Measurements from ENCODE around the gene CORO2B. TPM values are rescaled to one million over a fixed set of nuclear protein-coding genes. Genes with fewer than 3 reads are reported as not detected.

Gene CORO2B
- total and polyA plus RNA-seq, 9 of the 15 experiments (the other 6 are each of a cell fraction or from before 2014, with no cell fraction given) = not detected

- intact Hi-C loops (cut with micrococcal nuclease) (loop anchor here (1.0 to 10.0 kb wide), 3 partner anchors 120 to 321 kb away; no protein-coding TSS in a partner anchor), in situ Hi-C loops (cut with MboI) (loop anchor here (5.0 kb wide), 1 partner anchor 118 kb away; no protein-coding TSS in a partner anchor)
- H3K9me1 ChIP-seq (ENCODE audit: control insufficient read depth, insufficient read depth, low read length) = no peaks in the 10 kb centered on the region
- CTCF ChIA-PET (ENCODE audit: low intra/inter-chr PET ratio) = interaction anchor here (0.9 to 2.1 kb wide), 5 partner anchors 97 to 671 kb away, joined by 3 to 14 read pairs (median 5); no protein-coding TSS in a partner anchor
- no peak overlapping the region for H2AFZ ChIP-seq (ENCODE audit: low read depth, low read length)
- H3K9me3 ChIP-seq (replicated peaks; ENCODE audit: control insufficient read depth, insufficient read depth, low read depth, low read length) = no peaks in the 10 kb centered on the region
- BruUV-seq (replicated peaks) = no TSS peak
- no peak overlapping the region for H3K9ac ChIP-seq (ENCODE audit: insufficient read depth in 1 of 2, low read depth in 2 of 2, low read length in 2 of 2)
- no peak overlapping the region for H3K27ac ChIP-seq (ENCODE audit: extremely low read depth, low read depth, low read length)
- H3K79me2 ChIP-seq (ENCODE audit: control insufficient read depth, insufficient read depth, low read length) = no peaks in the 10 kb centered on the region
- H3K4me2 ChIP-seq (ENCODE audit: insufficient read depth, low read length) = no peak overlapping the region
- peaks cover 3 to 21% of the 10 kb centered on the region in 2 experiments; a peak in 2 of 5 replicates for H3K27me3 ChIP-seq (ENCODE audit: control insufficient read depth in 2 of 2, insufficient read depth in 2 of 2, low read length in 2 of 2)
- H4K20me1 ChIP-seq (replicated peaks; ENCODE audit: control insufficient read depth, insufficient read depth, low read length) = peaks cover 17% of the 10 kb centered on the region
- DNase-seq (ENCODE audit: extremely low read depth in 1 of 4, low spot score in 3 of 4) (peak; percentile 66 to 77 (median 74)), ATAC-seq (peak; percentile 84), FAIRE-seq (peak; percentile 78)
- no peak overlapping the region for H3K4me3 ChIP-seq
- POLR2A ChIA-PET = interaction anchor here (0.6 to 0.7 kb wide), 2 partner anchors 450 to 882 kb away, joined by 3 to 4 read pairs; no protein-coding TSS in a partner anchor
- no peaks in the 10 kb centered on the region for H3K36me3 ChIP-seq (ENCODE audit: control insufficient read depth, insufficient read depth, low read length)
- WGBS (ENCODE audit: insufficient coverage, low coverage, missing lambda C conversion rate) = 4% methylated on average over 10 of the region's 10 CpGs
- H3K4me1 ChIP-seq (replicated peaks in 1 of 2; ENCODE audit: control insufficient read depth in 2 of 2, insufficient read depth in 2 of 2, low read length in 2 of 2) = no peaks in the 10 kb centered on the region; a peak in 1 of 5 replicates
- TF ChIP-seq, protein P1, sequence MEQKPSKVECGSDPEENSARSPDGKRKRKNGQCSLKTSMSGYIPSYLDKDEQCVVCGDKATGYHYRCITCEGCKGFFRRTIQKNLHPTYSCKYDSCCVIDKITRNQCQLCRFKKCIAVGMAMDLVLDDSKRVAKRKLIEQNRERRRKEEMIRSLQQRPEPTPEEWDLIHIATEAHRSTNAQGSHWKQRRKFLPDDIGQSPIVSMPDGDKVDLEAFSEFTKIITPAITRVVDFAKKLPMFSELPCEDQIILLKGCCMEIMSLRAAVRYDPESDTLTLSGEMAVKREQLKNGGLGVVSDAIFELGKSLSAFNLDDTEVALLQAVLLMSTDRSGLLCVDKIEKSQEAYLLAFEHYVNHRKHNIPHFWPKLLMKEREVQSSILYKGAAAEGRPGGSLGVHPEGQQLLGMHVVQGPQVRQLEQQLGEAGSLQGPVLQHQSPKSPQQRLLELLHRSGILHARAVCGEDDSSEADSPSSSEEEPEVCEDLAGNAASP (IDR thresholded peaks at IDR 0.05) = no peak
- peak; percentile 57 for TF ChIP-seq REST (IDR thresholded peaks at IDR 0.05; ENCODE audit: borderline replicate concordance)
- no peak for TF ChIP-seq REST (CRISPR knock-in tag; IDR thresholded peaks at IDR 0.05; ENCODE audit: low read depth)
- TF ChIP-seq STAG1 (CRISPR knock-in tag; IDR thresholded peaks at IDR 0.05; ENCODE audit: borderline replicate concordance) = peak; percentile 45; the same call in 1 of the 2 replicates
- TF ChIP-seq SPI1 (IDR thresholded peaks at IDR 0.05; ENCODE audit: borderline replicate concordance, low read depth, low read length) = 0 out of 2 replicates have a peak, but pooled peaks have one; percentile 14
- TF ChIP-seq CTCF (IDR thresholded peaks at IDR 0.05 in 2 of 3, conservative IDR thresholded peaks at IDR 0.05 in 1 of 3; ENCODE audit: insufficient read depth in 2 of 3, low read depth in 1 of 3, low read length in 3 of 3) = peak; percentile 75 to 79 (median 76)
- TF ChIP-seq ZEB2 (IDR thresholded peaks at IDR 0.05) = no peak
- TF ChIP-seq RAD21 (CRISPR knock-in tag; conservative IDR thresholded peaks at IDR 0.05 in 1 of 2, IDR thresholded peaks at IDR 0.05 in 1 of 2) = peak; percentile 61 to 76
Measured at GRCh38 chr15:68553994-68554720, 24.6 kb upstream of the CORO2B start.

Measured in K562 (cell line).